ENCODE data around the gene CCDC159.

- no peak for TF ChIP-seq CTCF (conservative IDR thresholded peaks at IDR 0.05)
- no peak for TF ChIP-seq EZH2 (IDR thresholded peaks at IDR 0.05; ENCODE audit: low read depth)
These were observed 9.7 kb downstream of the CCDC159 start for GRCh38 chr19:11356074-11356397.
